Testis (tissue), 2 donors: ENCODE data around the gene RASA4B.

Experiments
- POLR2A ChIP-seq: fragments of 450-650 bp; IDR thresholded peaks from one replicate; pipeline ENCODE4 v1.6.1; 2017; ENCODE audit warnings: antibody characterized with exemption, mild to moderate bottlenecking, moderate library complexity
- TF ChIP-seq, protein P1 (sequence below), 3 experiments: fragments of 450-650 bp in 2 of 3; fragments of 200-600 bp in 1 of 3; sonication (generic) in 1 of 3; IDR thresholded peaks; one replicate each; pipeline ENCODE4 v1.5.1; 2016 to 2019; ENCODE audit warnings: antibody characterized with exemption in 3 of 3, mild to moderate bottlenecking in 2 of 3, moderate library complexity in 1 of 3

GRCh38 chr7:102467581-102468477 is 49.7 kb downstream of the RASA4B start:
- TF ChIP-seq, protein P1, sequence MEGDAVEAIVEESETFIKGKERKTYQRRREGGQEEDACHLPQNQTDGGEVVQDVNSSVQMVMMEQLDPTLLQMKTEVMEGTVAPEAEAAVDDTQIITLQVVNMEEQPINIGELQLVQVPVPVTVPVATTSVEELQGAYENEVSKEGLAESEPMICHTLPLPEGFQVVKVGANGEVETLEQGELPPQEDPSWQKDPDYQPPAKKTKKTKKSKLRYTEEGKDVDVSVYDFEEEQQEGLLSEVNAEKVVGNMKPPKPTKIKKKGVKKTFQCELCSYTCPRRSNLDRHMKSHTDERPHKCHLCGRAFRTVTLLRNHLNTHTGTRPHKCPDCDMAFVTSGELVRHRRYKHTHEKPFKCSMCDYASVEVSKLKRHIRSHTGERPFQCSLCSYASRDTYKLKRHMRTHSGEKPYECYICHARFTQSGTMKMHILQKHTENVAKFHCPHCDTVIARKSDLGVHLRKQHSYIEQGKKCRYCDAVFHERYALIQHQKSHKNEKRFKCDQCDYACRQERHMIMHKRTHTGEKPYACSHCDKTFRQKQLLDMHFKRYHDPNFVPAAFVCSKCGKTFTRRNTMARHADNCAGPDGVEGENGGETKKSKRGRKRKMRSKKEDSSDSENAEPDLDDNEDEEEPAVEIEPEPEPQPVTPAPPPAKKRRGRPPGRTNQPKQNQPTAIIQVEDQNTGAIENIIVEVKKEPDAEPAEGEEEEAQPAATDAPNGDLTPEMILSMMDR (IDR thresholded peaks at IDR 0.05): no peak
- TF ChIP-seq POLR2A: no peak
